HL-60/S4 treated with retinoic acid at 250 ng/mL for 4 days and 3 days (cell line): ENCODE results near the gene NEURL4.
"Not testable (repeated sequence)": the region's sequence is repeated elsewhere in the genome, so short reads cannot be mapped to it uniquely, and the experiment has no call there.

Experiments
- in situ Hi-C: fragments of 300-500 bp; cut with MboI; formaldehyde crosslinking; loops from 2 replicates; pipeline ENCODE4 v1.7.0; 2022; ENCODE audit warnings: low sequenced_read_pairs

NEURL4 gene

GRCh38 chr17:7347630-7348477, 18.7 kb upstream of the NEURL4 start:
- in situ Hi-C loops: no loop called here

- in situ Hi-C loops: no loop called here
These were observed 17.9 kb upstream of the NEURL4 start for GRCh38 chr17:7346761-7347614.

- in situ Hi-C loops: no loop called here
These were observed 14.1 kb upstream of the NEURL4 start for GRCh38 chr17:7343250-7343649.

GRCh38 chr17:7341842-7342241, 12.7 kb upstream of the NEURL4 start:
- in situ Hi-C loops: no loop called here

GRCh38 chr17:7340179-7340578, 11.0 kb upstream of the NEURL4 start:
- in situ Hi-C loops: no loop called here

- in situ Hi-C loops: not testable (repeated sequence)
These were observed 8.5 kb upstream of the NEURL4 start for GRCh38 chr17:7337600-7337999.

- in situ Hi-C loops: no loop called here
These were observed 7.4 kb upstream of the NEURL4 start, which contains the start of gene ACAP1 for GRCh38 chr17:7336240-7337175. ACAP1 (plus strand) TSS chr17:7336529; CDS start chr17:7336735, 206 bp downstream.

- in situ Hi-C loops: not testable (repeated sequence)
These were observed 6.6 kb upstream of the NEURL4 start for GRCh38 chr17:7335765-7336164.

GRCh38 chr17:7334938-7335538, 5.9 kb upstream of the NEURL4 start:
- in situ Hi-C loops: no loop called here

- in situ Hi-C loops: not testable (repeated sequence)
These were observed 3.5 kb upstream of the NEURL4 start for GRCh38 chr17:7332600-7333069.

- in situ Hi-C loops: no loop called here
These were observed 3.0 kb upstream of the NEURL4 start for GRCh38 chr17:7332111-7332510.

- in situ Hi-C loops: no loop called here
These were observed 1.5 kb upstream of the NEURL4 start for GRCh38 chr17:7330638-7331015.

GRCh38 chr17:7329997-7330637, 982 bp upstream of the NEURL4 start:
- in situ Hi-C loops: no loop called here

GRCh38 chr17:7329374-7329996, 350 bp upstream of the NEURL4 start:
- in situ Hi-C loops: no loop called here

GRCh38 chr17:7328009-7328408, 1.1 kb downstream of the NEURL4 start:
- in situ Hi-C loops: no loop called here

GRCh38 chr17:7327501-7327900, 1.6 kb downstream of the NEURL4 start:
- in situ Hi-C loops: no loop called here

GRCh38 chr17:7327056-7327455, 2.1 kb downstream of the NEURL4 start:
- in situ Hi-C loops: no loop called here

- in situ Hi-C loops: no loop called here
These were observed 2.9 kb downstream of the NEURL4 start for GRCh38 chr17:7326186-7326585.

GRCh38 chr17:7325031-7325528, 4.1 kb downstream of the NEURL4 start:
- in situ Hi-C loops: no loop called here
